Spleen (tissue), 7 donors: Measurements from ENCODE around the gene RPE65.

Experiments used
- POLR2A ChIP-seq, 3 donors: fragments of 450-650 bp; IDR thresholded peaks; one replicate each; pipeline ENCODE4 v1.5.1; 2017; ENCODE audit warnings: antibody characterized with exemption in 3 of 3, mild to moderate bottlenecking in 1 of 3
- POLR2AphosphoS5 ChIP-seq, 3 donors: sonication (generic); formaldehyde crosslinking; IDR thresholded peaks; one replicate each; pipeline ENCODE4 v1.5.1; 2017; ENCODE audit warnings: antibody characterized with exemption in 3 of 3
- TF ChIP-seq, protein P1 (sequence below), 11 experiments: fragments of 200-600 bp in 7 of 11; fragments of 450-650 bp in 4 of 11; sonication (generic) in 4 of 11; IDR thresholded peaks in 8 of 11; conservative IDR thresholded peaks in 3 of 11; 1 replicate in 7 of 11; 2 replicates in 4 of 11; pipeline versions ENCODE4 v1.4.0 to v1.8.0; 2016 to 2021; ENCODE audit warnings: antibody characterized with exemption in 11 of 11, inconsistent platforms in 4 of 11, mild to moderate bottlenecking in 1 of 11
- donor health status: DM: no; HTN: no; CAD: no; lungs with moderate emphysema.
- donor health status: DM: no; HTN: no; CAD: no.
- donor health status: DM: no; HTN: no; CAD: no.

- TF ChIP-seq, protein P1, sequence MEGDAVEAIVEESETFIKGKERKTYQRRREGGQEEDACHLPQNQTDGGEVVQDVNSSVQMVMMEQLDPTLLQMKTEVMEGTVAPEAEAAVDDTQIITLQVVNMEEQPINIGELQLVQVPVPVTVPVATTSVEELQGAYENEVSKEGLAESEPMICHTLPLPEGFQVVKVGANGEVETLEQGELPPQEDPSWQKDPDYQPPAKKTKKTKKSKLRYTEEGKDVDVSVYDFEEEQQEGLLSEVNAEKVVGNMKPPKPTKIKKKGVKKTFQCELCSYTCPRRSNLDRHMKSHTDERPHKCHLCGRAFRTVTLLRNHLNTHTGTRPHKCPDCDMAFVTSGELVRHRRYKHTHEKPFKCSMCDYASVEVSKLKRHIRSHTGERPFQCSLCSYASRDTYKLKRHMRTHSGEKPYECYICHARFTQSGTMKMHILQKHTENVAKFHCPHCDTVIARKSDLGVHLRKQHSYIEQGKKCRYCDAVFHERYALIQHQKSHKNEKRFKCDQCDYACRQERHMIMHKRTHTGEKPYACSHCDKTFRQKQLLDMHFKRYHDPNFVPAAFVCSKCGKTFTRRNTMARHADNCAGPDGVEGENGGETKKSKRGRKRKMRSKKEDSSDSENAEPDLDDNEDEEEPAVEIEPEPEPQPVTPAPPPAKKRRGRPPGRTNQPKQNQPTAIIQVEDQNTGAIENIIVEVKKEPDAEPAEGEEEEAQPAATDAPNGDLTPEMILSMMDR (IDR thresholded peaks at IDR 0.05 in 8 of 11, conservative IDR thresholded peaks at IDR 0.05 in 3 of 11), result no peak
- TF ChIP-seq POLR2AphosphoS5 (IDR thresholded peaks at IDR 0.05), result no peak
- TF ChIP-seq POLR2A (IDR thresholded peaks at IDR 0.05), result no peak
Observed at GRCh38 chr1:68481041-68481440, 31.3 kb upstream of the RPE65 start.
